ENCODE measurements around the gene APOA4. TPM values are rescaled to one million over a fixed set of nuclear protein-coding genes. Genes with fewer than 3 reads are reported as not detected.

Gene APOA4
- total and polyA plus RNA-seq, 12 donors: 0.17 to 1.1 TPM; not detected in 10

DNA sequence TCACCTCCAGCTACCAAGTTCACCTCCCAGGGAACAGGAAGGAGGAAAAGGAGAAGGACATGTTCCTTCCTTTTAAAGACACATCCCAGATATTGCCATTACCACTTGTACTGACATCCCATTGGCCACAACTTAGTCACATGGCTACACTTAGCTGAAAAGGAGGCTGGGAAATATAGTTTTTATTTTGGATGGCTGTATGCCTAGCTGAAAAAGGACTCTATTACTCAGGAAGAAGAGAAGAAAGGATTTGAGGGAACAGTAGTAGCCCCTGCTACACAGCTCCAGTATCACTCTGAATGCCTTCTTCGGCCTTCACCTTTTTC, 29.4 kb downstream of the APOA4 start:
- Histone ChIP-seq H3K27ac (no peak overlapping the region), H3K36me3 (replicated peaks in 1 of 2) (no peaks in the 10 kb centered on the region), H3K4me1 (replicated peaks in 1 of 2) (no peaks in the 10 kb centered on the region), H3K4me3 (no peak overlapping the region), H3K9me3 (replicated peaks in 1 of 3) (no peaks in the 10 kb centered on the region), H3K27me3 (no peaks in the 10 kb centered on the region)
- no peak for DNase-seq
- 92 to 100% (median 97%) methylated on average over 1 of the region's 1 CpG for WGBS, 4 donors
- TF ChIP-seq, protein P1, sequence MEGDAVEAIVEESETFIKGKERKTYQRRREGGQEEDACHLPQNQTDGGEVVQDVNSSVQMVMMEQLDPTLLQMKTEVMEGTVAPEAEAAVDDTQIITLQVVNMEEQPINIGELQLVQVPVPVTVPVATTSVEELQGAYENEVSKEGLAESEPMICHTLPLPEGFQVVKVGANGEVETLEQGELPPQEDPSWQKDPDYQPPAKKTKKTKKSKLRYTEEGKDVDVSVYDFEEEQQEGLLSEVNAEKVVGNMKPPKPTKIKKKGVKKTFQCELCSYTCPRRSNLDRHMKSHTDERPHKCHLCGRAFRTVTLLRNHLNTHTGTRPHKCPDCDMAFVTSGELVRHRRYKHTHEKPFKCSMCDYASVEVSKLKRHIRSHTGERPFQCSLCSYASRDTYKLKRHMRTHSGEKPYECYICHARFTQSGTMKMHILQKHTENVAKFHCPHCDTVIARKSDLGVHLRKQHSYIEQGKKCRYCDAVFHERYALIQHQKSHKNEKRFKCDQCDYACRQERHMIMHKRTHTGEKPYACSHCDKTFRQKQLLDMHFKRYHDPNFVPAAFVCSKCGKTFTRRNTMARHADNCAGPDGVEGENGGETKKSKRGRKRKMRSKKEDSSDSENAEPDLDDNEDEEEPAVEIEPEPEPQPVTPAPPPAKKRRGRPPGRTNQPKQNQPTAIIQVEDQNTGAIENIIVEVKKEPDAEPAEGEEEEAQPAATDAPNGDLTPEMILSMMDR (IDR thresholded peaks at IDR 0.05): no peak
- no peak for TF ChIP-seq POLR2A (IDR thresholded peaks at IDR 0.05)
- intact Hi-C loops (cut with DNase I): loop anchor here (5.0 to 10.0 kb wide), 4 partner anchors 44 to 314 kb away; partner anchors contain the start of gene APOA1 (in 1 of the 2)

DNA sequence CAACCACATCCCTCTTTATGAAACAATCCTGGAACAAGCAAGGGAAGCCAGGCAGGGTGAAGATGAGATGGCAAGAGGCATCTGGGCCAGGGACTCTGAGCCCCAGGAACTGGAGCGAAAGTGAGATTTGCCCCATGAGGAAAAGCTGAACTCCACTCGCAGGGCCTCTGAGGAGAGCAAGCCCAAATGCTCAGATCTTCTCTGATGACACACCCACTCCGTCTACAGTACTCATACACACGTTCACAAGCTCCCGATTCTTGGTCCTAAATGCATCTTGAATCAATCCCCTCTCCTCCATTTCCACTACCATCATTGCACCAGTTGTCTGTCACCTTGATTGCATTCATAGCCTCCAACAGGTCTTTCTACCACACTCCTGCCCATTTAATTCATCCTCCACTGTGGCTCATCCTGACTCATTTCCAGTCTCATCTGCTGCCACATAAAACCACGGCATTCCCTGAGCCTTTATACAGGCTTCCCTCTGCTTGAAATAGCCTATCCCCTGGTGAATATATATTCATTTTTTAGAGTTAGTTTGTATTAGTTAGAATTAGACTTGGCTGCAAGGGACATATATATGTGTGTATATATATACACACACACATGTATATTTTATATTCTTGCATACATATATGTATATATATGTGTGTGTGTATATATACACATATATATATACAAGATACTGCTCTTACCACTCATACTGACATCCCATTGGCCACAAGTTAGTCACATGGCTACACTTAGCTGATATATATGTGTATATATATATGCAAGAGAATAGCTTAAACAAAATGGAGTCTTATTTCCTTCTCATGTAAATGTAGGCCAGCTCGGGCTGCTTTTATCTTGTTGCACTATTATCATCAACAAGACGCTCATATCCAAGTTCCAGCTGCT, 30.0 kb downstream of the APOA4 start:
- intact Hi-C loops (cut with DNase I): loop anchor here (5.0 to 10.0 kb wide), 4 partner anchors 44 to 314 kb away; partner anchors contain the start of gene APOA1 (in 1 of the 2)
- Histone ChIP-seq H3K36me3 (replicated peaks in 1 of 2) (no peaks in the 10 kb centered on the region), H3K9me3 (replicated peaks in 1 of 3) (no peaks in the 10 kb centered on the region), H3K27me3 (no peaks in the 10 kb centered on the region), H3K4me3 (no peak overlapping the region), H3K27ac (no peak overlapping the region), H3K4me1 (replicated peaks in 1 of 2) (no peaks in the 10 kb centered on the region)
- 69 to 83% (median 74%) methylated on average over 8 of the region's 8 CpGs for WGBS, 4 donors
- TF ChIP-seq, protein P1 (IDR thresholded peaks at IDR 0.05): no peak
- no peak for TF ChIP-seq POLR2A (IDR thresholded peaks at IDR 0.05)
- no peak for DNase-seq

DNA sequence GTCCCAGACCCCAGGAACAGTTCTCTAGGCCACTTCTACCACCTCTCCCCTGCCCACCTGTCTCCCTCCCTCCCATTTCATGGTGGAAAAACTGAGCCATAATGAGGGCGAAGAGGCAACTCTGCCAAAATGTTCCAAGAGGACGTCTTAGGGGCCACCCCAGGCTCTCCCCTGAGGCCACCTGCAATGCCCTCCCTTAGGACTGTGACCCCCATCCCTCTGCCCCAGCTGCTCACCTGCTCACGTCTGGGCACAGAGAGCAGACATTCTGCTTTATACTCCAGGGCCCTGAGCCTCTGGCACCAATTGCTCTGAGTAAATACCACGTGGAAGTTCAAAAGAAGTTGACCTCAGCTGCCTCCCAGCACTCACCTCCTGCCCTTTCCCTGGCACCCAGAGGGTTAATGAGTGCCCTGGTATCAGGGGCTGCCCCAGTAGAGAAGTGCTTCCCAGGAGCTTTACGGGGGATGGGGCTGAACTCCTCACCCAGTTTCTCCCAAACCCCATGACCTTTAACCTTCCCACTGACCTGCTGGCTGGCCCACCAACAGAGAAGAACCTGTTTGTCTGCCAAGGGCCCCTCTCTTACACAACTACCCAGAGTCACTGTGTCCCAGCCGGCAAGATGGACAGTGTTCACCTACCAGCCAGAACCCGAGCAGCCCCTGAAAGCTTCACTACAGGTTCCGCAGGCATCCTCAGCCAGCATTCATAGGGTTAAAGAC, 30.8 kb downstream of the APOA4 start:
- H3K36me3 ChIP-seq (replicated peaks in 1 of 2): no peaks in the 10 kb centered on the region
- H3K4me3 ChIP-seq: no peak overlapping the region
- no peak for TF ChIP-seq POLR2A (IDR thresholded peaks at IDR 0.05)
- TF ChIP-seq, protein P1 (IDR thresholded peaks at IDR 0.05): no peak
- WGBS, 4 donors: 61 to 82% (median 69%) methylated on average over 6 to 8 of the region's 8 CpGs
- H3K9me3 ChIP-seq (replicated peaks in 1 of 3): no peaks in the 10 kb centered on the region
- intact Hi-C loops (cut with DNase I): loop anchor here (5.0 to 10.0 kb wide), 4 partner anchors 45 to 315 kb away; partner anchors contain the start of gene APOA1 (in 1 of the 2)
- no peak for DNase-seq
- no peak overlapping the region for H3K27ac ChIP-seq
- no peaks in the 10 kb centered on the region for H3K27me3 ChIP-seq
- H3K4me1 ChIP-seq (replicated peaks in 1 of 2): peaks cover 0 to under 1% of the 10 kb centered on the region in 2 donors

DNA sequence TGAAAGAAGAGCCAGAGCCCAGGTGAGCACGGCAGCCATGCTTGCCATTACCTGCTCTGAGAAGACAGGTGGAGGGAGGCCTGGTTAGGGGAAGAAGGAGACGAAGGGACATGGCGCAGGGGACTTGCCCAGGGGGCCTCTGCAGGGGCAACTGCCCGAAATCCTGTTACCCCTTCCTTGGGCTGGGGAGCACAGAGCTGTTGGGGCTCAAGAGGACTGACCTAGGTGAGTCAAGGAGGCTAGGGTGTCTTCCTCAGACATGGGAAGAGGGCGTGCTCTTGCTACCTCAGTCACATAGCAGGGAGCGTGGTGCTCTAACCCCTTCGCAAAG, 31.3 kb downstream of the APOA4 start, which contains the start of gene APOA5:
APOA5 (minus strand) TSS at position 67 of the 331 bp plus-strand sequence; CDS start at position 48, 19 bp downstream.
- 79 to 92% (median 86%) methylated on average over 7 of the region's 7 CpGs for WGBS, 4 donors
- Histone ChIP-seq H3K4me1 (replicated peaks in 1 of 2) (peaks cover 0 to 6% of the 10 kb centered on the region in 2 donors), H3K27me3 (no peaks in the 10 kb centered on the region), H3K27ac (no peak within 1 kb of the TSS), H3K36me3 (replicated peaks in 1 of 2) (no peaks in the 10 kb centered on the region), H3K4me3 (no peak within 1 kb of the TSS), H3K9me3 (replicated peaks in 1 of 3) (no peaks in the 10 kb centered on the region)
- DNase-seq: no peak
- TF ChIP-seq, protein P1 (IDR thresholded peaks at IDR 0.05): no peak
- TF ChIP-seq POLR2A (IDR thresholded peaks at IDR 0.05): no peak
- intact Hi-C loops (cut with DNase I): loop anchor here (5.0 to 10.0 kb wide), 4 partner anchors 46 to 316 kb away; partner anchors contain the start of gene APOA1 (in 1 of the 2)
